ENCODE measurements around the gene CAPSL.
A peak's percentile ranks its signal among the peaks of the same experiment; 100 is the strongest.

Gene CAPSL

GRCh38 chr5:35881758-35882157, 56.7 kb downstream of the CAPSL start:
- DNase-seq (ENCODE audit: low spot score in 2 of 2) (no peak), ATAC-seq (replicated peaks; ENCODE audit: extremely low read depth, poor library complexity, severe bottlenecking) (peak; percentile 17)
- peaks cover 19% of the 10 kb centered on the region for H3K36me3 Mint-ChIP-seq (ENCODE audit: insufficient read depth)
- H3K4me1 Mint-ChIP-seq: peaks cover 63% of the 10 kb centered on the region
- H3K27ac Mint-ChIP-seq (ENCODE audit: low read depth): no peak overlapping the region
- H3K9me3 Mint-ChIP-seq: peaks cover 10% of the 10 kb centered on the region
- H3K27me3 Mint-ChIP-seq: no peaks in the 10 kb centered on the region
- H3K4me3 Mint-ChIP-seq: no peak overlapping the region

- Mint-ChIP-seq H3K27me3 (no peaks in the 10 kb centered on the region), H3K36me3 (ENCODE audit: insufficient read depth) (peaks cover 33% of the 10 kb centered on the region), H3K4me1 (peaks cover 78% of the 10 kb centered on the region), H3K4me3 (no peak overlapping the region), H3K9me3 (peaks cover 17% of the 10 kb centered on the region), H3K27ac (ENCODE audit: low read depth) (peak overlapping the region; percentile 27)
- ATAC-seq (replicated peaks; ENCODE audit: extremely low read depth, poor library complexity, severe bottlenecking) (no peak), DNase-seq (ENCODE audit: low spot score in 2 of 2) (no peak)
Measured at GRCh38 chr5:35880156-35880555, 58.3 kb downstream of the CAPSL start.

GRCh38 chr5:35879649-35880048, 58.8 kb downstream of the CAPSL start:
- ATAC-seq (replicated peaks; ENCODE audit: extremely low read depth, poor library complexity, severe bottlenecking): no peak
- H3K9me3 Mint-ChIP-seq: peaks cover 17% of the 10 kb centered on the region
- peaks cover 83% of the 10 kb centered on the region for H3K4me1 Mint-ChIP-seq
- H3K27me3 Mint-ChIP-seq: no peaks in the 10 kb centered on the region
- no peak overlapping the region for H3K4me3 Mint-ChIP-seq
- peaks cover 38% of the 10 kb centered on the region for H3K36me3 Mint-ChIP-seq (ENCODE audit: insufficient read depth)
- DNase-seq (ENCODE audit: low spot score in 2 of 2): no peak
- H3K27ac Mint-ChIP-seq (ENCODE audit: low read depth): peak overlapping the region; percentile 27

- Mint-ChIP-seq H3K9me3 (peaks cover 17% of the 10 kb centered on the region), H3K4me1 (peaks cover 84% of the 10 kb centered on the region), H3K27me3 (no peaks in the 10 kb centered on the region), H3K4me3 (no peak overlapping the region), H3K36me3 (ENCODE audit: insufficient read depth) (peaks cover 44% of the 10 kb centered on the region), H3K27ac (ENCODE audit: low read depth) (peak overlapping the region; percentile 27)
- no peak for DNase-seq (ENCODE audit: low spot score in 2 of 2)
- no peak for ATAC-seq (replicated peaks; ENCODE audit: extremely low read depth, poor library complexity, severe bottlenecking)
Measured at GRCh38 chr5:35879096-35879495, 59.3 kb downstream of the CAPSL start.

- Mint-ChIP-seq H3K9me3 (peaks cover 17% of the 10 kb centered on the region), H3K4me3 (peak overlapping the region; percentile 46), H3K27ac (ENCODE audit: low read depth) (peak overlapping the region; percentile 85), H3K27me3 (no peaks in the 10 kb centered on the region), H3K4me1 (peaks cover 79% of the 10 kb centered on the region), H3K36me3 (ENCODE audit: insufficient read depth) (peaks cover 53% of the 10 kb centered on the region)
- no peak for DNase-seq (ENCODE audit: low spot score in 2 of 2)
- ATAC-seq (replicated peaks; ENCODE audit: extremely low read depth, poor library complexity, severe bottlenecking): no peak
Measured at GRCh38 chr5:35878079-35878478, 60.3 kb downstream of the CAPSL start.

GRCh38 chr5:35877655-35878054, 60.8 kb downstream of the CAPSL start:
- peaks cover 17% of the 10 kb centered on the region for H3K9me3 Mint-ChIP-seq
- DNase-seq (ENCODE audit: low spot score in 2 of 2) (no peak), ATAC-seq (replicated peaks; ENCODE audit: extremely low read depth, poor library complexity, severe bottlenecking) (no peak)
- peak overlapping the region; percentile 46 for H3K4me3 Mint-ChIP-seq
- H3K36me3 Mint-ChIP-seq (ENCODE audit: insufficient read depth): peaks cover 56% of the 10 kb centered on the region
- H3K27me3 Mint-ChIP-seq: no peaks in the 10 kb centered on the region
- peak overlapping the region; percentile 85 for H3K27ac Mint-ChIP-seq (ENCODE audit: low read depth)
- peaks cover 79% of the 10 kb centered on the region for H3K4me1 Mint-ChIP-seq

- Mint-ChIP-seq H3K4me3 (peak overlapping the region; percentile 46), H3K27ac (ENCODE audit: low read depth) (peak overlapping the region; percentile 85), H3K27me3 (no peaks in the 10 kb centered on the region), H3K9me3 (peaks cover 16% of the 10 kb centered on the region), H3K36me3 (ENCODE audit: insufficient read depth) (peaks cover 60% of the 10 kb centered on the region), H3K4me1 (peaks cover 74% of the 10 kb centered on the region)
- DNase-seq (ENCODE audit: low spot score in 2 of 2) (no peak), ATAC-seq (replicated peaks; ENCODE audit: extremely low read depth, poor library complexity, severe bottlenecking) (no peak)
Measured at GRCh38 chr5:35876922-35877321, 61.5 kb downstream of the CAPSL start.

- DNase-seq (ENCODE audit: low spot score in 2 of 2) (no peak), ATAC-seq (replicated peaks; ENCODE audit: extremely low read depth, poor library complexity, severe bottlenecking) (no peak)
- Mint-ChIP-seq H3K27me3 (no peaks in the 10 kb centered on the region), H3K9me3 (peaks cover 12% of the 10 kb centered on the region), H3K4me3 (peak overlapping the region; percentile 46), H3K36me3 (ENCODE audit: insufficient read depth) (peaks cover 65% of the 10 kb centered on the region), H3K4me1 (peaks cover 74% of the 10 kb centered on the region), H3K27ac (ENCODE audit: low read depth) (peak overlapping the region; percentile 85)
Measured at GRCh38 chr5:35876454-35876853, 62.0 kb downstream of the CAPSL start.

- no peak for ATAC-seq (replicated peaks; ENCODE audit: extremely low read depth, poor library complexity, severe bottlenecking)
- Mint-ChIP-seq H3K4me1 (peaks cover 83% of the 10 kb centered on the region), H3K27ac (ENCODE audit: low read depth) (peak overlapping the region; percentile 81), H3K9me3 (no peaks in the 10 kb centered on the region), H3K4me3 (no peak overlapping the region), H3K27me3 (no peaks in the 10 kb centered on the region), H3K36me3 (ENCODE audit: insufficient read depth) (peaks cover 90% of the 10 kb centered on the region)
- no peak for DNase-seq (ENCODE audit: low spot score in 2 of 2)
Measured at GRCh38 chr5:35870605-35871004, 67.8 kb downstream of the CAPSL start.

GRCh38 chr5:35869685-35870277, 68.6 kb downstream of the CAPSL start:
- DNase-seq (ENCODE audit: low spot score in 2 of 2) (no peak), ATAC-seq (replicated peaks; ENCODE audit: extremely low read depth, poor library complexity, severe bottlenecking) (no peak)
- peaks cover 84% of the 10 kb centered on the region for H3K4me1 Mint-ChIP-seq
- peak overlapping the region; percentile 81 for H3K27ac Mint-ChIP-seq (ENCODE audit: low read depth)
- H3K9me3 Mint-ChIP-seq: no peaks in the 10 kb centered on the region
- H3K36me3 Mint-ChIP-seq (ENCODE audit: insufficient read depth): peaks cover 91% of the 10 kb centered on the region
- H3K4me3 Mint-ChIP-seq: peak overlapping the region; percentile 26
- no peaks in the 10 kb centered on the region for H3K27me3 Mint-ChIP-seq

- H3K4me3 Mint-ChIP-seq: peak overlapping the region; percentile 66
- ATAC-seq (replicated peaks; ENCODE audit: extremely low read depth, poor library complexity, severe bottlenecking) (no peak), DNase-seq (ENCODE audit: low spot score in 2 of 2) (no peak)
- no peaks in the 10 kb centered on the region for H3K9me3 Mint-ChIP-seq
- H3K27me3 Mint-ChIP-seq: no peaks in the 10 kb centered on the region
- H3K27ac Mint-ChIP-seq (ENCODE audit: low read depth): peak overlapping the region; percentile 86
- peaks cover 87% of the 10 kb centered on the region for H3K4me1 Mint-ChIP-seq
- H3K36me3 Mint-ChIP-seq (ENCODE audit: insufficient read depth): peaks cover 91% of the 10 kb centered on the region
Measured at GRCh38 chr5:35867998-35868397, 70.4 kb downstream of the CAPSL start.

GRCh38 chr5:35863159-35863558, 75.3 kb downstream of the CAPSL start:
- Mint-ChIP-seq H3K36me3 (ENCODE audit: insufficient read depth) (peaks cover 92% of the 10 kb centered on the region), H3K4me1 (peaks cover 88% of the 10 kb centered on the region), H3K27me3 (no peaks in the 10 kb centered on the region), H3K9me3 (no peaks in the 10 kb centered on the region), H3K4me3 (peak overlapping the region; percentile 77), H3K27ac (ENCODE audit: low read depth) (peak overlapping the region; percentile 99)
- ATAC-seq (replicated peaks; ENCODE audit: extremely low read depth, poor library complexity, severe bottlenecking) (no peak), DNase-seq (ENCODE audit: low spot score in 2 of 2) (no peak)

GRCh38 chr5:35862126-35862525, 76.3 kb downstream of the CAPSL start:
- Mint-ChIP-seq H3K4me1 (peaks cover 77% of the 10 kb centered on the region), H3K27me3 (no peaks in the 10 kb centered on the region), H3K27ac (ENCODE audit: low read depth) (peak overlapping the region; percentile 99), H3K36me3 (ENCODE audit: insufficient read depth) (peaks cover 90% of the 10 kb centered on the region), H3K9me3 (no peaks in the 10 kb centered on the region), H3K4me3 (peak overlapping the region; percentile 77)
- ATAC-seq (replicated peaks; ENCODE audit: extremely low read depth, poor library complexity, severe bottlenecking): no peak
- no peak for DNase-seq (ENCODE audit: low spot score in 2 of 2)
